Measurements from ENCODE around the gene SPATS2L.

- TF ChIP-seq CTCF (IDR thresholded peaks at IDR 0.05; ENCODE audit: low read depth, low read length, poor library complexity, severe bottlenecking) (no peak), EZH2phosphoT487 (IDR thresholded peaks at IDR 0.05; ENCODE audit: borderline replicate concordance, low read length) (no peak)
Observed at GRCh38 chr2:200331061-200331400, 24.5 kb downstream of the SPATS2L start.
